Measurements from ENCODE around the gene NEURL3.

Gene NEURL3

GRCh38 chr2:96508521-96509113 is 3.5 kb upstream of the NEURL3 start:
- no peaks in the 10 kb centered on the region for H3K9me3 Mint-ChIP-seq
- TF ChIP-seq CTCF (IDR thresholded peaks at IDR 0.05): no peak
- peaks cover 33% of the 10 kb centered on the region for H3K4me1 Mint-ChIP-seq
- H3K36me3 Mint-ChIP-seq (ENCODE audit: low read depth): no peaks in the 10 kb centered on the region
- DNase-seq: no peak
- H3K4me3 Mint-ChIP-seq: no peak overlapping the region
- H3K27ac Mint-ChIP-seq: no peak overlapping the region
- peaks cover 25% of the 10 kb centered on the region for H3K27me3 Mint-ChIP-seq (ENCODE audit: low read depth, poor library complexity)

GRCh38 chr2:96507957-96508520 is 2.9 kb upstream of the NEURL3 start:
- peaks cover 33% of the 10 kb centered on the region for H3K4me1 Mint-ChIP-seq
- TF ChIP-seq CTCF (IDR thresholded peaks at IDR 0.05): peak; percentile 99
- peaks cover 22% of the 10 kb centered on the region for H3K27me3 Mint-ChIP-seq (ENCODE audit: low read depth, poor library complexity)
- peak; percentile 95 for DNase-seq
- no peaks in the 10 kb centered on the region for H3K36me3 Mint-ChIP-seq (ENCODE audit: low read depth)
- no peak overlapping the region for H3K27ac Mint-ChIP-seq
- H3K4me3 Mint-ChIP-seq: peak overlapping the region; percentile 38
- no peaks in the 10 kb centered on the region for H3K9me3 Mint-ChIP-seq

GRCh38 chr2:96506907-96507240 is 1.7 kb upstream of the NEURL3 start:
- no peaks in the 10 kb centered on the region for H3K9me3 Mint-ChIP-seq
- DNase-seq: no peak
- H3K4me3 Mint-ChIP-seq: no peak overlapping the region
- TF ChIP-seq CTCF (IDR thresholded peaks at IDR 0.05): no peak
- peaks cover 37% of the 10 kb centered on the region for H3K4me1 Mint-ChIP-seq
- H3K27me3 Mint-ChIP-seq (ENCODE audit: low read depth, poor library complexity): peaks cover 18% of the 10 kb centered on the region
- H3K27ac Mint-ChIP-seq: no peak overlapping the region
- H3K36me3 Mint-ChIP-seq (ENCODE audit: low read depth): no peaks in the 10 kb centered on the region

- no peaks in the 10 kb centered on the region for H3K9me3 Mint-ChIP-seq
- no peak for TF ChIP-seq CTCF (IDR thresholded peaks at IDR 0.05)
- H3K4me3 Mint-ChIP-seq: no peak overlapping the region
- DNase-seq: no peak
- H3K4me1 Mint-ChIP-seq: peaks cover 40% of the 10 kb centered on the region
- no peaks in the 10 kb centered on the region for H3K36me3 Mint-ChIP-seq (ENCODE audit: low read depth)
- no peak overlapping the region for H3K27ac Mint-ChIP-seq
- peaks cover 15% of the 10 kb centered on the region for H3K27me3 Mint-ChIP-seq (ENCODE audit: low read depth, poor library complexity)
Measured at GRCh38 chr2:96506016-96506906, 1.1 kb upstream of the NEURL3 start.

- no peak overlapping the region for H3K27ac Mint-ChIP-seq
- DNase-seq: no peak
- H3K4me3 Mint-ChIP-seq: no peak overlapping the region
- H3K36me3 Mint-ChIP-seq (ENCODE audit: low read depth): no peaks in the 10 kb centered on the region
- no peak for TF ChIP-seq CTCF (IDR thresholded peaks at IDR 0.05)
- H3K9me3 Mint-ChIP-seq: no peaks in the 10 kb centered on the region
- H3K27me3 Mint-ChIP-seq (ENCODE audit: low read depth, poor library complexity): peaks cover 4% of the 10 kb centered on the region
- H3K4me1 Mint-ChIP-seq: peaks cover 33% of the 10 kb centered on the region
Measured at GRCh38 chr2:96503637-96504243, 1.4 kb downstream of the NEURL3 start.
